OCI-LY7 (cell line): ENCODE results near the gene SCUBE3. TPM values are rescaled to one million over a fixed set of nuclear protein-coding genes. Genes with fewer than 3 reads are reported as not detected.

Experiments
- BruUV-seq: library from RNA; stranded (reverse); fragments of 400-500 nt; replicated peaks from 2 replicates; lab custom pipeline; 2021; lab: Mats Ljungman, UMichigan
- CTCF ChIA-PET: fragments of 300-600 bp; sonication (Branson Sonifier 250); formaldehyde crosslinking; loops from one replicate; lab custom pipeline; 2022; ENCODE audit warnings: antibody characterized with exemption; ENCODE audit not compliant: unreplicated experiment; lab: Charles Lee
- POLR2A ChIA-PET: fragments of 300-600 bp; sonication (Branson Sonifier 250); formaldehyde crosslinking; loops from one replicate; lab custom pipeline; 2022; ENCODE audit warnings: antibody characterized with exemption; lab: Charles Lee
- DNase-seq: peaks from one replicate; pipeline ENCODE4 v3.0.0-alpha.2; 2015; ENCODE audit warnings: low spot score
- H2AFZ ChIP-seq: fragments of 200-600 bp; sonication (generic), shearing (Covaris generic); 2 replicates; pipeline ENCODE4 v1.6.1; 2014; ENCODE audit warnings: mild to moderate bottlenecking, antibody characterized with exemption, low read length, moderate library complexity
- H3K27ac ChIP-seq: fragments of 200-600 bp; sonication (generic); 2 replicates; pipeline ENCODE4 v1.5.1; 2014; ENCODE audit warnings: mixed run types, low read depth, mild to moderate bottlenecking, moderate library complexity, low read length, inconsistent platforms; ENCODE audit not compliant: poor library complexity, severe bottlenecking
- H3K36me3 ChIP-seq: fragments of 200-600 bp; sonication (generic); 2 replicates; pipeline ENCODE4 v1.6.1; 2014; ENCODE audit warnings: mild to moderate bottlenecking, antibody characterized with exemption, low read length, moderate library complexity, mixed read lengths; ENCODE audit not compliant: insufficient read depth
- H3K4me1 ChIP-seq: fragments of 200-600 bp; sonication (generic); 2 replicates; pipeline ENCODE4 v1.5.1; 2014; ENCODE audit warnings: mild to moderate bottlenecking, low read length; ENCODE audit not compliant: insufficient read depth, poor library complexity, severe bottlenecking
- H3K4me2 ChIP-seq: fragments of 200-600 bp; sonication (generic); 2 replicates; pipeline ENCODE4 v1.6.1; 2014; ENCODE audit warnings: mild to moderate bottlenecking, low read length
- H3K4me3 ChIP-seq: fragments of 200-600 bp; sonication (generic); 2 replicates; pipeline ENCODE4 v1.5.1; 2014; ENCODE audit warnings: mild to moderate bottlenecking, low read depth, low read length; ENCODE audit not compliant: poor library complexity, severe bottlenecking
- H3K79me2 ChIP-seq: fragments of 200-600 bp; sonication (generic); 2 replicates; pipeline ENCODE4 v1.6.1; 2016; ENCODE audit warnings: low read depth, mild to moderate bottlenecking, low read length, moderate library complexity, mixed read lengths; ENCODE audit not compliant: insufficient read depth
- H3K9me2 ChIP-seq: fragments of 200-600 bp; sonication (generic); 2 replicates; pipeline ENCODE4 v1.6.1; 2016; ENCODE audit warnings: mild to moderate bottlenecking, low read length, mixed read lengths; ENCODE audit not compliant: insufficient read depth
- H3K9me3 ChIP-seq: fragments of 200-600 bp; sonication (generic); 2 replicates; pipeline ENCODE4 v1.6.1; 2014; ENCODE audit warnings: mild to moderate bottlenecking, mixed run types, low read length, mixed read lengths
- H4K20me1 ChIP-seq: fragments of 200-600 bp; sonication (generic); 2 replicates; pipeline ENCODE4 v1.6.1; 2014; ENCODE audit warnings: mild to moderate bottlenecking, antibody characterized with exemption, low read length, moderate library complexity, mixed read lengths; ENCODE audit not compliant: insufficient read depth
- CTCF ChIP-seq: fragments of 200-600 bp; sonication (generic); conservative IDR thresholded peaks from 2 replicates; pipeline ENCODE4 v1.5.1; 2014; ENCODE audit warnings: mild to moderate bottlenecking, antibody characterized with exemption, low read length, moderate library complexity, mixed read lengths
- EZH2phosphoT487 ChIP-seq: fragments of 200-600 bp; sonication (generic); IDR thresholded peaks from 2 replicates; pipeline ENCODE4 v1.6.1; 2018; ENCODE audit warnings: low read depth, borderline replicate concordance, mild to moderate bottlenecking, mixed run types, antibody characterized with exemption, low read length, moderate library complexity, mixed read lengths
- intact Hi-C: fragments of 100-400 bp; cut with micrococcal nuclease; formaldehyde crosslinking; loops from one replicate; pipeline ENCODE4 v1.10.0; 2022; ENCODE audit not compliant: unreplicated experiment
- total RNA-seq, 2 experiments: library from RNA; depleted of rRNA in 1 of 2; stranded (reverse); fragments of >200 nt in 1 of 2; shearing (Covaris generic) in 1 of 2; gene quantifications; 2 replicates each; pipeline ENCODE4 v1.2.3, GENCODE V29; 2014 to 2022

The SCUBE3 gene
- total RNA-seq, 2 experiments from 2014 or later: not detected

GRCh38 chr6:35267446-35267845, 53.7 kb downstream of the SCUBE3 start:
- no peak overlapping the region for H3K4me3 ChIP-seq
- H2AFZ ChIP-seq: no peak overlapping the region
- no peak overlapping the region for H3K4me2 ChIP-seq
- intact Hi-C loops: no loop called here
- no peak for TF ChIP-seq CTCF
- no peak for TF ChIP-seq EZH2phosphoT487
- BruUV-seq: no TSS peak
- no peak overlapping the region for H3K27ac ChIP-seq
- no peaks in the 10 kb centered on the region for H3K9me2 ChIP-seq
- CTCF ChIA-PET: no interaction called here
- POLR2A ChIA-PET: interaction anchor here (0.7 to 0.8 kb wide), 2 partner anchors 19 to 25 kb away, joined by 3 to 4 read pairs; no protein-coding TSS in a partner anchor
- no peaks in the 10 kb centered on the region for H3K9me3 ChIP-seq
- no peaks in the 10 kb centered on the region for H4K20me1 ChIP-seq
- H3K4me1 ChIP-seq: peaks cover 15% of the 10 kb centered on the region
- DNase-seq: no peak
- H3K36me3 ChIP-seq: peaks cover 9% of the 10 kb centered on the region; the same call in 1 of the 2 replicates
- H3K79me2 ChIP-seq: no peaks in the 10 kb centered on the region

- ChIA-PET POLR2A (interaction anchor here (0.7 to 0.9 kb wide), 3 partner anchors 18 to 47 kb away, joined by 3 to 4 read pairs (median 3); no protein-coding TSS in a partner anchor), CTCF (no interaction called here)
- DNase-seq: no peak
- Histone ChIP-seq H3K4me1 (peaks cover 15% of the 10 kb centered on the region), H3K27ac (no peak overlapping the region), H3K36me3 (peaks cover 9% of the 10 kb centered on the region; the same call in 1 of the 2 replicates), H3K9me3 (no peaks in the 10 kb centered on the region), H4K20me1 (no peaks in the 10 kb centered on the region), H2AFZ (no peak overlapping the region), H3K4me2 (no peak overlapping the region), H3K79me2 (no peaks in the 10 kb centered on the region), H3K4me3 (no peak overlapping the region), H3K9me2 (no peaks in the 10 kb centered on the region)
- intact Hi-C loops: no loop called here
- TF ChIP-seq CTCF: no peak
- BruUV-seq: no TSS peak
These were observed 54.1 kb downstream of the SCUBE3 start for GRCh38 chr6:35267897-35268296.

- Histone ChIP-seq H3K9me3 (no peaks in the 10 kb centered on the region), H3K27ac (no peak overlapping the region), H3K4me2 (no peak overlapping the region), H3K9me2 (no peaks in the 10 kb centered on the region), H3K36me3 (peaks cover 9% of the 10 kb centered on the region; the same call in 1 of the 2 replicates), H3K79me2 (no peaks in the 10 kb centered on the region), H4K20me1 (no peaks in the 10 kb centered on the region), H2AFZ (no peak overlapping the region), H3K4me3 (no peak overlapping the region), H3K4me1 (no peaks in the 10 kb centered on the region)
- TF ChIP-seq EZH2phosphoT487 (no peak), CTCF (no peak)
- DNase-seq: no peak
- CTCF ChIA-PET: no interaction called here
- no TSS peak for BruUV-seq
- intact Hi-C loops: no loop called here
- POLR2A ChIA-PET: no interaction called here
These were observed 58.2 kb downstream of the SCUBE3 start for GRCh38 chr6:35272005-35272404.
